Ovary (tissue), 3 donors: ENCODE data around the gene PCA3.

Experiments used
- CTCF ChIP-seq, 3 donors: fragments of 450-650 bp in 2 of 3; fragments of 200-600 bp in 1 of 3; IDR thresholded peaks; one replicate each; pipeline versions ENCODE4 v1.5.1 to v1.8.0; 2016 to 2022; ENCODE audit warnings: antibody characterized with exemption in 3 of 3, mild to moderate bottlenecking in 1 of 3
- EP300 ChIP-seq: sonication (generic); formaldehyde crosslinking; IDR thresholded peaks from one replicate; pipeline ENCODE4 v1.6.1; 2017; ENCODE audit warnings: antibody characterized with exemption
- POLR2A ChIP-seq: fragments of 450-650 bp; IDR thresholded peaks from one replicate; pipeline ENCODE4 v1.6.1; 2017; ENCODE audit warnings: antibody characterized with exemption, mild to moderate bottlenecking, moderate library complexity
- donor health status: DM: no; HTN: no; CAD: no.

GRCh38 chr9:76730801-76731200, 33.4 kb upstream of the PCA3 start:
- TF ChIP-seq CTCF (IDR thresholded peaks at IDR 0.05) (no peak), POLR2A (no peak), EP300 (no peak)
